Measurements from ENCODE around the gene CHIT1. TPM values are rescaled to one million over a fixed set of nuclear protein-coding genes. Genes with fewer than 3 reads are reported as not detected.
A peak's percentile ranks its signal among the peaks of the same experiment; 100 is the strongest.

CHIT1 gene
- total and polyA plus RNA-seq, 9 of the 15 experiments (the other 6 are each of a cell fraction or from before 2014, with no cell fraction given) = not detected

GRCh38 chr1:203273206-203273868, 43.9 kb upstream of the CHIT1 start (continued):
- TF ChIP-seq ZHX1 (conservative IDR thresholded peaks at IDR 0.05; ENCODE audit: low read length) (no peak), ZNF140 (CRISPR knock-in tag; IDR thresholded peaks at IDR 0.05) (no peak), SRSF1 (IDR thresholded peaks at IDR 0.05; ENCODE audit: low read depth, low read length) (no peak), RBFOX2 (IDR thresholded peaks at IDR 0.05; ENCODE audit: low read depth, low read length) (0 out of 2 replicates have a peak, but pooled peaks have one; percentile 19)

GRCh38 chr1:203272633-203273205, 43.2 kb upstream of the CHIT1 start:
- no TSS peak for BruUV-seq (replicated peaks)
- Histone ChIP-seq H3K4me1 (replicated peaks in 1 of 2; ENCODE audit: control insufficient read depth in 2 of 2, insufficient read depth in 2 of 2, low read length in 2 of 2) (peaks cover 16 to 18% of the 10 kb centered on the region in 2 experiments; a peak in 4 of 5 replicates), H3K9me1 (ENCODE audit: control insufficient read depth, insufficient read depth, low read length) (no peaks in the 10 kb centered on the region), H3K4me2 (ENCODE audit: insufficient read depth, low read length) (peak overlapping the region; percentile 72), H3K36me3 (ENCODE audit: control insufficient read depth, insufficient read depth, low read length) (no peaks in the 10 kb centered on the region), H3K9me3 (replicated peaks; ENCODE audit: control insufficient read depth, insufficient read depth, low read depth, low read length) (no peaks in the 10 kb centered on the region), H2AFZ (ENCODE audit: low read depth, low read length) (peak overlapping the region; percentile 90), H3K4me3 (no peak overlapping the region), H4K20me1 (replicated peaks; ENCODE audit: control insufficient read depth, insufficient read depth, low read length) (no peaks in the 10 kb centered on the region; the same call in 1 of the 2 replicates), H3K79me2 (ENCODE audit: control insufficient read depth, insufficient read depth, low read length) (no peaks in the 10 kb centered on the region), H3K27me3 (ENCODE audit: control insufficient read depth in 2 of 2, insufficient read depth in 2 of 2, low read length in 2 of 2) (peaks cover 0 to 18% of the 10 kb centered on the region in 2 experiments; a peak in 1 of 5 replicates), H3K9ac (ENCODE audit: insufficient read depth in 1 of 2, low read depth in 2 of 2, low read length in 2 of 2) (no peak overlapping the region; a peak in 1 of 4 replicates), H3K27ac (ENCODE audit: extremely low read depth, low read depth, low read length) (no peak overlapping the region)
- ChIA-PET POLR2A (interaction anchor here (0.5 to 1.0 kb wide), 8 partner anchors 8 to 70 kb away, joined by 3 to 5 read pairs (median 4); no protein-coding TSS in a partner anchor), CTCF (ENCODE audit: low intra/inter-chr PET ratio) (interaction anchor here (0.8 to 9.9 kb wide), 8 partner anchors 10 to 430 kb away, joined by 3 to 226 read pairs (median 4); no protein-coding TSS in a partner anchor)
- WGBS (ENCODE audit: insufficient coverage, low coverage, missing lambda C conversion rate) = 7% methylated on average over 17 of the region's 17 CpGs
- DNase-seq (ENCODE audit: extremely low read depth in 1 of 4, low spot score in 3 of 4) = peak in 1 of 4 experiments; percentile 7
- intact Hi-C loops (cut with micrococcal nuclease) (loop anchor here (1.0 kb wide), 4 partner anchors 33 to 215 kb away; partner anchors contain the start of gene BTG2), in situ Hi-C loops (cut with MboI) (loop anchor here (5.0 kb wide), 3 partner anchors 65 to 430 kb away; no protein-coding TSS in a partner anchor)
- no peak for ATAC-seq
- no peak for FAIRE-seq
- TF ChIP-seq KDM2B (CRISPR knock-in tag; IDR thresholded peaks at IDR 0.05) (no peak), SPI1 (IDR thresholded peaks at IDR 0.05; ENCODE audit: borderline replicate concordance, low read depth, low read length) (no peak), KAT7 (CRISPR knock-in tag; IDR thresholded peaks at IDR 0.05; ENCODE audit: borderline replicate concordance) (no peak), ZBTB7A (IDR thresholded peaks at IDR 0.05; ENCODE audit: borderline replicate concordance, control insufficient read depth, low read depth, low read length) (0 out of 2 replicates have a peak, but pooled peaks have one; percentile 24), ZKSCAN8 (CRISPR knock-in tag; IDR thresholded peaks at IDR 0.05) (no peak), E2F1 (CRISPR knock-in tag; IDR thresholded peaks at IDR 0.05) (peak; percentile 51; the same call in 1 of the 2 replicates), ELK1 (CRISPR knock-in tag; IDR thresholded peaks at IDR 0.05) (0 out of 2 replicates have a peak, but pooled peaks have one; percentile 4), KDM5B (IDR thresholded peaks at IDR 0.05; ENCODE audit: insufficient replicate concordance, low read depth, low read length) (no peak), RBM25 (IDR thresholded peaks at IDR 0.05; ENCODE audit: low read depth, low read length, severe bottlenecking) (peak; percentile 79)
